ENCODE measurements around the gene TTC39A.

Gene TTC39A

DNA sequence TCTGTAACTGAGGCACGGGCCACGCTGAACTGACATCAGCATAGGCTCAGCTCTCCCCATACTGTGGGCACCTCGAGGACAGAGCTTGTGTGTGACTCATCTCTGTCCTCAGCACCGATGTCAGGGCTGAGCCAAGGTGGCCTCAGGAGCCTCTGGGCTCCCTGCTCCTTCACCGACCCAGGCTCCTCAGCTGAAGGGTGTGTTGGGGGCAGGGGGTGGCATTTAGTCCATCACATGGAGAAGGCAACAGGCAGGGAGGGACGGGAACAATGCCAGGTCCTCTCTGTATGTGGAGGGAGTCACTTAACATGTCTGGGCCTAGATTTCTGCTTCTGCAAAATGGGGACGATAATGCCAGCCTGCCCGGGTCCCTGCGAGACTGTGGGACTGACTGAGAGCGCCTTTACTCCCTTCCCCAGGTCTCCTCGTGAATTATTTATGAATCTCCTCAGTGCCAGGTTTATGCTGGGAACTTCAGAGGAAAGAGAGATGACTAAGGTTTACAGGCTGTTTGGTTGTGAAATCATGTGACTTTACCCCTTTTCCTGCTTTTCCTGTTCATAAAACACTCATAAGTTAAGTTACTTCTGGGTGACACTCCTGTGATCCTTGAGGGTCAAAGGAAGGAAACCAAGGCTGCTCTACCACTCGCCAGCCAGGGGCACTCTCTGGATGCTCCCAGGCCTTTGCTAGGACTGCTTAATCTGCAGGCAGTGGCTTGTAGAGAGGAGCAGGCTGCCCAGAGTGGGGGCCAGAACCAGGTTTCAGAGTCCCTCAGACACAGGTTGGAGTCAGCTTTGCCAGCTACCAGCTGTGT, 16.2 kb downstream of the TTC39A start:
- no peak for DNase-seq

DNA sequence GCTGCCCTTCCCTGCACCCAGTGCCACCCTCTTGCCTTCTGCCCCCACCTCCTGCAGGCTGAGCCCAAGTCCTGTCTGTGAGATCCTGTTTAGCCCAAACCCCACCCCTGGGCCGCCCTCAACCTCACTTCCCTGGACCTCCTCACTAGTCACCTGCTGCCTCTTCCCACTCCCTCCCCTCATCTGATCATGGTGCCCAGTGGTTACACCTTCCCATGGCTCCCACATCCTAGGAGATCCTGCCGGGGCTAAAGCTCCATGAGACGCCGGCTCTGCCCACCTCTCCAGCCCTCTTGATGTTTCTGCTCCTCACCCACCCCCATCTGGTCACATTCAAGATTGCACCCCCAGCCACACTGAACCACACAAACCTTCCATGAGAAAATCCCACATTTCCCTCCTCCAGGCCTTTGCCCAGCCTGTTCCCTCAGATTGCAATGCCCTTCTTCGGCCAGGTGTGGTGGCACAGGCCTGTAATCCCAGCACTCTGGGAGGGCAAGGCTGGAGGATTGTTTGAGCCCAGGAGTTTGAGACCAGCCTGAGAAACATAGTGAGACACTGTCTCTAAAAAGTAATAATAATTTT, 17.0 kb downstream of the TTC39A start:
- no peak for DNase-seq

DNA sequence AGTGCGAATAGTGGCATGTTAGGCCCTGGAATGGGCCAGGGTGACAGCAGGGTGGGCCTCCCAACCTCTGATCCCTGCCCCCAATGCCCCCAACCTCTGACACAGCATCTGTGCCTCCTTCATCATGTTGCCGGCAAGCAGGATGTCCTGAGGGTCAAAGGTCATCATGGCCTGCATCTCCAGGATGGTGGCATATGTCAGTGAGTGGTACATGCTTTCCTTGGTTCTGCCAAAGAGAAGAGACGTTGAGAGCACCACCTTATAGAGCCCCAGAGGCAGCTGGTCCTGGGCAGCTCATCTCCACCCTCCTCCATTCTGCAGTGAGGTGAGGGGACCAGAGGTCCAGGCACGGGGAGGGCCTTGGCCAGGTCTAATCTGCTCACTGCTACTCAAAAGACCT, 17.6 kb downstream of the TTC39A start:
- no peak for DNase-seq

DNA sequence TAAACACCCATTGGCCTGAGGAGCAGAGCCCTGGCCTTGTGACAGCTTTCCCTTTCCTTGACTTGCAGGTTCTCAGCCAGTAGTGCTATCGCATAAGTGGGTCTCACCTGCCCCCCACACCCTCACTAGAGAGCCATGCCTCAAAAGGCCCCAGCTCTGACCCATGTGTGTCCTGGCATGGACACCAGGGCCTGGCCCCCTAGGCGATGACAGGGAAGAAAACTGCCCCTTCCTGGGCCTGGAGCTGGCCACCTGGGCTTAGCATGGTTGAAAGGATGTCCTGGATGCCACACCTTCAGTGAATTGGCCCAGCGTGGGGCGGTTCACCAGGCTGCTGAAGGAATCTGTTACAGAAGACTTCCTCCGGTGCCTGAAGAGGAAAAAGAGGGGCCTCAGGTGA, 18.5 kb downstream of the TTC39A start:
- DNase-seq = no peak

DNA sequence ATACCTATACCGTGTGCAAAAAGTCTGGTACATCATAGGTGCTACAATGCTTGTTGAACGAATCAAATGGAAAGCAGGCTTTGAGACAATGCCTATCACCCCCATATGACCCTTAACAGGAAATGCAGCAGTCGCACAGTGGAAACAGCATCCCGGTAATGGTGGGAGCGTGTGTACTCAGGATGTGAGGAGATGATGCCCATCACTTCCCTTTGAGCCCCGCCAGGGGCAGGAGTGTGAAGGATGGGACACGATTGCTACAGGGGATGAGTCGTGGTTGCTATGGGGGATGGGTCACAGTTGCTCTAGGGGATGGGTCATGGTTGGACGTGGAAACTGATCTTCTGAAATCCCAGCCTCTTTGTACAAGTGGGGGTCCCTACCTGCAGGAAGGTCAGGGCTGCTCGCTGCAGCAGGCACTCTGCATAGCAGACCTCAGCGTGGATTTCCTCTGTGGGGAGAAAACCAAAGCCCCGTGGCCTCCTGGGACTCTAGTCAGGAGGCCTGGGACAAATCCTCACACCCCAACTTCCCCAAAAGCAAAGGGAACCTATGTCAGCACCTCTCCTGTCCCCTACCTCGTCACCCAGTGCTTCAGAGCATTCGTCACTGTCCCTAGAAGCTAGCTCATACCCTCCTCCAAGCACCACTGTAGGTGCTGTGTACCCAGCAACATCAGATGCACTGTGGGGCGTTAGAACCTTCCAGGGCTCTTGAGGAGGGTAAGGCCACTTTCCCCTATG, 19.3 kb downstream of the TTC39A start:
- DNase-seq = no peak

GRCh38 chr1:51309291-51309690, 21.1 kb downstream of the TTC39A start:
- DNase-seq = no peak

- DNase-seq = no peak
Measured at GRCh38 chr1:51308636-51309035, 21.7 kb downstream of the TTC39A start.

GRCh38 chr1:51306950-51307349, 23.4 kb downstream of the TTC39A start:
- no peak for DNase-seq

DNA sequence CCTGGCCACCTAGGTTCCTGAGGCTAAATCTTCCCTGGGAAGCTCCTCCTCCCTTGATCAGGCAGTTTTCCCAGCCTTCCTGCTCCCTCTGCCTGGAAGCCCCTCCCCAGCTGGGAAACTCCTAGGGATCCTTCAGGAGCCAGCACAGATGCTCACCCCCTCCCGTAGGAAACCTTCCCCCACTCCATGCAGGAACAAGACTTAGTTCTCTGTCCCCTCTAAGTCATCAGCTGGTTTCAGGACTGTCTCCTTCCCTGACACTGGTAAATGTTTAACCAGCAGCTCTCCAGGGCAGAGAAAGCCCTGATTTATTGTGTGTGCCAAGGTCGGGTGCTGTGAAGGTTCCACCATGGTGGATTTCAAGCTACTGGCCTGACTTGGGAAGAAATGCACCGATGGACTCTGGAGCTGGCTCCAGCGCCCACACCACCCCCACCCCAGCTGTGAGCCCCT, 25.0 kb downstream of the TTC39A start:
- no peak for DNase-seq

DNA sequence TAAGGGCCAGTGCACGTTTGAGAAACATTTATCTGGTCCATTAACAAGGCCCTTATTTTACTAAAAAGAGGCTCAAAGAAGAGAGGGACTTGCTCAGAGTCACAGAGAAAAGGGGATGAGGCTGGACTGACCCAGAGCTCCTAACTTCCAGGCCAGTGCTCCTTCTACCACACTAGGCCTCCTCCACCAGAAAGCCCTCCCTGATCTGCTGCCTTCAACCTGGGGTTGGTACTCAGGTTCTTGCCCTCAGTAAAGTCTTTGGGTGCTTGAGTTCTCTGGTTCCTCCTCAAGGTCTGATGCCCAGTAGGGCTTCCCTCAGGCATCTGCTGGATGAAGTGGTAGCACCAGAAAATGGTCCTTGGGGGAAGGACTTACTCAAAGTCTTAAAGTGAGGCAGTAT, 26.0 kb downstream of the TTC39A start:
- DNase-seq = no peak

DNA sequence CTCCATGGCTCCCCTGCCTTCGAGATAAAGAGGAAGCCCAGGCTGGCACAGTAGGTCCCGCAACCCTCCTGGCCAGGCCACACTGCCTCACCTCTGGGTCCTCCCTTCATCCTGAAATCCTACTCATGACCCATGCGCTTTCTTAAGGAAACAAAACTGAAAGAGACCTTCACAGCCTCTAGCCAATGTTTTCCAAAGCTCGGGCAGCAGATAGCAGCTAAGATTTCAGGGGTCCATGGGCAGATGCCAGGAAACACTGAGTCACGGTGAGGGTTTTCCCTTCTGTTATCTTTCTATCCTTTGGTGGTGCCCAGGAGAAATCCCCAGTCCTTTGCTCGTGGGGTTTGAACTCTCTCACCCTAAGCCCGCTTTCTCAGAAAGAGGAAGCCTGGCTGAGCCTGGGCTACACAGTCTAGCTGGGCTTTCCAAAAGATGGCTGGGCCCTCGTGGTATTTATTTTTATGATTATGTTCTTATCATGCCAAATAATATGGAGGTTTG, 26.6 kb downstream of the TTC39A start:
- DNase-seq = no peak

DNA sequence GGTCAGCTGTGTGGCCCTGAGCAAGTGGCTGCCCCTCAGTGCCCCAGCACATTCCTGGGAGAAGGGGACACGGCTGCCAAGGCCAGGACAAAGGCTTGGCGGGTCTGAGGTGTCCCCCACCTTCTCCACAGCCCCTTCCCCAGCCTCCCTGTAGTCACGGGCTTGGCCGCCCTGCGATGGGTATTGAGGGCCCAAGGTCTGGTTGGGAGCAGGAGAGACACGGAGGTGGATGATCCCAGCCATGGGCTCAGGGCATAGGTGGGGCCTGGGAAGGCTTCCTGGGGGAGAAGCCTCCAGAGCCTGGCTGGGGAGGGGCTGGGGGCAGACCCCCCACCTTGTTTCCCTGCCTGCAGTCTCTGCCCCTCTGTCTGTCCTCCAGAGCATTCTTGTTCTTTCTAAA, 27.0 kb downstream of the TTC39A start:
- no peak for DNase-seq

DNA sequence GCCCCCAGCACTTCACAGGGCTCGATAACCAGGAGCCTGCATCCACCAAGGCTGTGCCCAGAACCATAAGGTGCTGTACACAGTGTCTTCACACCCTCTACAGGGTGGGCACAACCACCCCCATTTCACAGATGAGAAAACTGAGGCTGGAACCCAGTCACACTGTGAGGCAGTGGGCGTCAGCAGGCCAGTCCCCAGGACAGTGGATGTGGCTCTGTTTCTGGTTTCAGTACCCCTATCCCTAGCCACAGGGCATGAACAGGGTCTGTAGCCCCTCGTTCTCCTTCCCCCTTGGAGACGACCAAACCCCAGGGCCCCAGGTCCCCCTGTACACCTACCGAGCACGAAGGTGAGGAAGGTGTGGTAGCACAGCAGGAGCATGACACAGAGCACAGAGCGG, 27.6 kb downstream of the TTC39A start:
- DNase-seq = no peak

DNA sequence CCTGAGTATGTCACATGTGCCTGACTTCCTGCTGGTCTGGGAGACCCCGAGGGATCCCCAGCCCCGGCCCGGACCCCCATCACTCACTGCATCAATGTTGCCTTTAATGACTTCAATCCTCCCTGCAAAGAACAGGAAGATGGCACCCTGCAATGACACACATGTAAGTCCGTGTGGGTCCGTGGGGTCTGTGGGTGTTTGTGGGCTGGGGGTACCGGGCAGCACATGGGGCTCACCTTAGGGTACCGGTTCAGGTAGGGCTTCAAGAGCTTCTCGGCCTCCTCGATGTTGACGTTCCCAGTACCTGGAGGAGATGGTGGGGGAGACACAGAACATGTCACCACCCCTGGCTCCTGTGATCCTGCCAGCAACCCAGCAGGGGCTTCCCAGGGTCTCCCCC, 28.1 kb downstream of the TTC39A start:
- no peak for DNase-seq

DNA sequence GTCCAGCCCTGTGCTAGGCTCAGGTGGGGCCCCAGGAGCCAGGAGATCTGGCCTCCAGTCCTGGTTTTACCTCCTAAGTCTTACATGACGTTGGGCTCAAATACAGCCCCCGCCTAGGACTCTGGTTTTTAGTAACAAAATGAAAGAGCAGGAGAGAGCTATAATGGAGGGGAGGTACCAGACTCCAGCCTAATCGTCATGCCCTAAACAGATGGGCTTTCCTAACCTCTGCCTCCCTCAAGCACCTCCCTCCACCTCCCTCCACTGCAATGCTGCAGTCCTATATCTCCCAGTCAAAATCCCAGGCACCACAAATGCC, 28.6 kb downstream of the TTC39A start:
- DNase-seq = no peak

DNA sequence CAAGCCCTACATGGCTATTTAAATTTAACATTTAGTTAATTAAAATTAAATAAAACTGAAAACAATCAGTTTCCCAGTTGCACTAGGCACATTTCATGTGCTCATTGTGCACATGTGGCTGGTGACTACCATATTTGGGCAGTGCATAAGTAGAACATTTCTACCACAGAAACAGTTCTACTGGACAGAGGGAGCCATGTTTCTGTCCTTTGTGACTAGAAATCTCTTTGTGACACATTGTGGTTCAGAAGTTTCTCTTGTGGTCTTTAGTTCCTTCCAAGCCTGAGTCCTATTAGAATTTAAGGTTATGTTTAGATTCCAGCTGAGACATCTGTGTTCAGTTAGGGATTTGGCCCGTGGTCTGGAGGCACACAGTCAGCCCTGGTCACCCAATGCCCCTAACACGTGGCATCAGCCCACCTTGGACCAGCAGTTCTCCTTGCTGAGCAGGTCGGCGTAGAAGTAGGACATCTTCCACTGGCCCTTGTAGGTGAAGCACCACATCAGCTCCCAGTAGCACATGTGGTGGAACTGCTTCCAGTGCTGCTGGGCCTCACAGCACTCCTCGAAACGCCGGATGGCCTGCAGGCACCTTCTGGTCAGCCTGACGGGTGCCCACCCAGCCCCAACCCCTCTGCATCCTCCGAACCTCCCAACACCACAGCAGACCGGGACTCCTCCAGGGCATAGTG, 29.1 kb downstream of the TTC39A start:
- DNase-seq = no peak

GRCh38 chr1:51299981-51300670, 30.2 kb downstream of the TTC39A start:
- no peak for DNase-seq

GRCh38 chr1:51299185-51299885, 31.0 kb downstream of the TTC39A start:
- no peak for DNase-seq

GRCh38 chr1:51298322-51298705, 32.0 kb downstream of the TTC39A start:
- no peak for DNase-seq

GRCh38 chr1:51297401-51298321, 32.7 kb downstream of the TTC39A start:
- no peak for DNase-seq
